ENCODE data around the gene PDE4D.
A peak's percentile ranks its signal among the peaks of the same experiment; 100 is the strongest.

Gene PDE4D

GRCh38 chr5:58969253-58969652 is 924.3 kb downstream of the PDE4D start:
- TF ChIP-seq REST (IDR thresholded peaks at IDR 0.05; ENCODE audit: insufficient read depth in 1 of 2, low read depth in 2 of 2, low read length in 2 of 2) (no peak), POLR2AphosphoS5 (IDR thresholded peaks at IDR 0.05; ENCODE audit: low read depth, low read length) (peak; percentile 65), FOXP2 (optimal IDR thresholded peaks at IDR 0.05; ENCODE audit: borderline replicate concordance, extremely low read depth, extremely low read length, insufficient read depth) (no peak)

- TF ChIP-seq POLR2AphosphoS5 (IDR thresholded peaks at IDR 0.05; ENCODE audit: low read depth, low read length) (0 out of 2 replicates have a peak, but pooled peaks have one; percentile 11), TAF1 (IDR thresholded peaks at IDR 0.05; ENCODE audit: borderline replicate concordance, insufficient read depth, low read length) (no peak), REST (IDR thresholded peaks at IDR 0.05; ENCODE audit: insufficient read depth in 1 of 2, low read depth in 2 of 2, low read length in 2 of 2) (no peak), FOXP2 (optimal IDR thresholded peaks at IDR 0.05; ENCODE audit: borderline replicate concordance, extremely low read depth, extremely low read length, insufficient read depth) (no peak)
Measured at GRCh38 chr5:58968350-58968749, 925.2 kb downstream of the PDE4D start.

- TF ChIP-seq TAF1 (IDR thresholded peaks at IDR 0.05; ENCODE audit: borderline replicate concordance, insufficient read depth, low read length) (no peak), REST (IDR thresholded peaks at IDR 0.05; ENCODE audit: insufficient read depth in 1 of 2, low read depth in 2 of 2, low read length in 2 of 2) (no peak), FOXP2 (optimal IDR thresholded peaks at IDR 0.05; ENCODE audit: borderline replicate concordance, extremely low read depth, extremely low read length, insufficient read depth) (no peak), SIN3A (IDR thresholded peaks at IDR 0.05; ENCODE audit: borderline replicate concordance, insufficient read depth, low read length) (no peak), POLR2AphosphoS5 (IDR thresholded peaks at IDR 0.05; ENCODE audit: low read depth, low read length) (no peak; the same call in 1 of the 2 replicates)
Measured at GRCh38 chr5:58967597-58968281, 925.8 kb downstream of the PDE4D start.

GRCh38 chr5:58965677-58966414 is 927.7 kb downstream of the PDE4D start:
- TF ChIP-seq FOXP2 (optimal IDR thresholded peaks at IDR 0.05; ENCODE audit: borderline replicate concordance, extremely low read depth, extremely low read length, insufficient read depth) = no peak
- no peak for TF ChIP-seq REST (IDR thresholded peaks at IDR 0.05; ENCODE audit: insufficient read depth in 1 of 2, low read depth in 2 of 2, low read length in 2 of 2)
- no peak for TF ChIP-seq SIN3A (IDR thresholded peaks at IDR 0.05; ENCODE audit: borderline replicate concordance, insufficient read depth, low read length)
- TF ChIP-seq POLR2AphosphoS5 (IDR thresholded peaks at IDR 0.05; ENCODE audit: low read depth, low read length) = no peak
- TF ChIP-seq TAF1 (IDR thresholded peaks at IDR 0.05; ENCODE audit: borderline replicate concordance, insufficient read depth, low read length) = no peak
